Smooth muscle cell of the pulmonary artery (primary cell): ENCODE results near the gene BABAM2. TPM values are rescaled to one million over a fixed set of nuclear protein-coding genes. Genes with fewer than 3 reads are reported as not detected.

ENCODE experiments used
- total RNA-seq: library from RNA; depleted of rRNA; stranded (reverse); fragments of >200 nt; gene quantifications from 2 replicates; pipeline ENCODE4 v1.2.3, GENCODE V29; 2014

Gene BABAM2
- total RNA-seq, result 24.7 and 25.1 TPM in 2 replicates

DNA sequence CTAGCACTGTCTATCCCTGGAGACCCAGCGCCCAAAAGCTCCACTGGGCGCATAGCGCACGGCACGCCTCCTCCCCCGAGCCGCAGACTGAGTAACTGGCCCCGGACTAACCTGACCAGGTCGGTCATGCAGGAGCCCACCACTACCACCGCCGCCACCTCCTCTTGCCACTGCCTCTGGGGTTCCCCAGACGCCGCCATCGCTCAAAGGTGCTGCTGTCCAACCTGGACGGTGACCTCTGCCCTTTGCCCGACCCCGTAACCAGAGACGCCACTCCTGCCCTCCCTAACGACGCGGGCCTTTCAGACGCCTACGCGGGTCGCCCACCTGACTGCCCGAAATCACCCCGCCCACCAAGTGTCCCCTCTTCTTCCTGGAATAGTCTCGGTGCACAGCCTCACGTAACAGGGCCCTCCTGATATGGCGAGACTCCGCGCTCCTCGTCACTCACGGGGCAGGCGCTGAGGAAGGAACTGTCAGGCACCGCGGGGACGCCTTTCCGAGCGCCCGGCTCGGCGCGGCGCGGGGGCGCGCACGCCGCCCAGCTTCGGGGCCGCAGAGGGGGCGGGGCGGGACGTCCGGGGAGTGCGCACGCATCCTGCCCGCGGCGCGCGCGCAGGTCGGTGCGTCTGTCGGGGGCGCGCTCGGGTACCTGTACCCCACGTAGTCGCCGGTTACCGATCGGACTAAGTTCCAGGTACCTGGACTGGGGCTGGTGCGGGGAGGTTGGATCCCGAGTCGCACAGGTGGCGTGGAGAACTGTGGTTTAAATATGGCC lies at the start of gene BABAM2, which contains the start of gene RBKS:
BABAM2 (plus strand) TSS at position 584 of the 778 bp plus-strand sequence. CDS start 3,828 bp downstream, outside the sequence.
RBKS (minus strand) TSS at position 242 of the 778 bp plus-strand sequence; CDS start at position 200, 42 bp downstream.

Other genes starting within 250 kb of the BABAM2 start
- 18.9 and 19.4 TPM in 2 replicates for gene SUPT7L, start 227.1 kb upstream of the BABAM2 start, total RNA-seq
- gene SLC4A1AP, start 226.8 kb upstream of the BABAM2 start, total RNA-seq, result 23.1 and 24.9 TPM in 2 replicates
- gene MRPL33, start 119.0 kb upstream of the BABAM2 start, total RNA-seq, result 53.1 and 67.6 TPM in 2 replicates
- 0.59 and 1.2 TPM in 2 replicates for gene RBKS, start 342 bp upstream of the BABAM2 start, total RNA-seq